ENCODE measurements around the gene SORT1. TPM values are rescaled to one million over a fixed set of nuclear protein-coding genes. Genes with fewer than 3 reads are reported as not detected.
"Not testable (repeated sequence)": the region's sequence is repeated elsewhere in the genome, so short reads cannot be mapped to it uniquely, and the experiment has no call there.

SORT1 gene
- total and polyA plus RNA-seq, 4 donors = 39.0 to 135 (median 57.4) TPM

DNA sequence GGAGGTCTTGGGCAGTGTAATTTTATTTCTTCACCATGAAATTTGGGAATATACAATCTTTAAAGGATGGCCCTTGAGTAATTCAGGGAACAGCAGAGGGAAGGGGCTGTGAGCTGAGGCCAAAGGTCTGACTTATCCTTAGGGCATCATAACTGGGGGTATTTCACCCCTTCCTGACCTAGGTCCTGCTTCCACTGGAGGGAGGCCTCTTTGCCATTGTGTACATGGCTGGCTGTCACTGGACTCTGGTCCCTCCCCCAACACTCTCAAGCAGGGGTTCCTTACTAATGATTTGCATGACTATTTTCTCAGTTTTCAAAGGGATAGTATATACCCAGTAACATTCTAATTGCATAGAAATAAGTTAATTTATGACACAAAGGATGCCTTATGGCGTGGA lies 107.6 kb downstream of the SORT1 start:
- Histone ChIP-seq H3K4me1 (ENCODE audit: control insufficient read depth in 5 of 5, insufficient read depth in 5 of 5, low read length in 5 of 5) (peaks cover 0 to 10% (median 2%) of the 10 kb centered on the region in 5 donors), H3K4me3 (no peak overlapping the region), H3K36me3 (ENCODE audit: control insufficient read depth in 4 of 4, insufficient read depth in 4 of 4, low read length in 4 of 4) (no peaks in the 10 kb centered on the region), H3K27ac (ENCODE audit: low read depth in 1 of 2, low read length in 1 of 2) (no peak overlapping the region), H3K9me3 (ENCODE audit: control insufficient read depth in 4 of 4, insufficient read depth in 3 of 4, low read length in 3 of 4) (no peaks in the 10 kb centered on the region), H3K27me3 (ENCODE audit: control insufficient read depth in 3 of 3, insufficient read depth in 3 of 3, low read length in 2 of 3) (no peaks in the 10 kb centered on the region), H3K9ac (ENCODE audit: insufficient read depth in 1 of 2, low read length in 2 of 2) (no peak overlapping the region)
- whole genome bisulfite sequencing, 2 donors = 96 to 100% methylated on average over 1 of the region's 1 CpG
- ATAC-seq (ENCODE audit: insufficient read depth, low FRiP score) (no peak), DNase-seq (no peak)
- TF ChIP-seq, protein P1, sequence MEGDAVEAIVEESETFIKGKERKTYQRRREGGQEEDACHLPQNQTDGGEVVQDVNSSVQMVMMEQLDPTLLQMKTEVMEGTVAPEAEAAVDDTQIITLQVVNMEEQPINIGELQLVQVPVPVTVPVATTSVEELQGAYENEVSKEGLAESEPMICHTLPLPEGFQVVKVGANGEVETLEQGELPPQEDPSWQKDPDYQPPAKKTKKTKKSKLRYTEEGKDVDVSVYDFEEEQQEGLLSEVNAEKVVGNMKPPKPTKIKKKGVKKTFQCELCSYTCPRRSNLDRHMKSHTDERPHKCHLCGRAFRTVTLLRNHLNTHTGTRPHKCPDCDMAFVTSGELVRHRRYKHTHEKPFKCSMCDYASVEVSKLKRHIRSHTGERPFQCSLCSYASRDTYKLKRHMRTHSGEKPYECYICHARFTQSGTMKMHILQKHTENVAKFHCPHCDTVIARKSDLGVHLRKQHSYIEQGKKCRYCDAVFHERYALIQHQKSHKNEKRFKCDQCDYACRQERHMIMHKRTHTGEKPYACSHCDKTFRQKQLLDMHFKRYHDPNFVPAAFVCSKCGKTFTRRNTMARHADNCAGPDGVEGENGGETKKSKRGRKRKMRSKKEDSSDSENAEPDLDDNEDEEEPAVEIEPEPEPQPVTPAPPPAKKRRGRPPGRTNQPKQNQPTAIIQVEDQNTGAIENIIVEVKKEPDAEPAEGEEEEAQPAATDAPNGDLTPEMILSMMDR (IDR thresholded peaks at IDR 0.05; ENCODE audit: control extremely low read depth, extremely low read depth) = no peak

DNA sequence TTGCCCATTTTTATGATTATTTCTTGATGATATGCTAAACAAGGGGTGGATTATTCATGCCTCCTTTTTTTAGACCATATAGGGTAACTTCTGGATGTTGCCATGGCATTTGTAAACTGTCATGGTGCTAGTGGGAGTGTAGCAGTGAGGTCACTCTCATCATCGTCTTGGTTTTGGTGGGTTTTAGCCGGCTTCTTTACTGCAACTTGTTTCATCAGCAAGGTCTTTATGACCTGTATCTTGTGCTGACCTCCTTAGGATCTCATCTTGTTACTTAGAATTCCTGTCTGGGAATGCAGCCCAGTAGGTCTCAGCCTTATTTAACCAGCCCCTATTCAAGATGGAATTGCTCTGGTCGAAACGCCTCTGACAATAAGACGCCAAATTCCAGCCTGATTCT lies 111.0 kb downstream of the SORT1 start:
- H3K27me3 ChIP-seq (ENCODE audit: control insufficient read depth in 3 of 3, insufficient read depth in 3 of 3, low read length in 2 of 3); H3K36me3 ChIP-seq (ENCODE audit: control insufficient read depth in 4 of 4, insufficient read depth in 4 of 4, low read length in 4 of 4); H3K27ac ChIP-seq (ENCODE audit: low read depth in 1 of 2, low read length in 1 of 2); H3K4me3 ChIP-seq; DNase-seq; H3K9ac ChIP-seq (ENCODE audit: insufficient read depth in 1 of 2, low read length in 2 of 2); H3K9me3 ChIP-seq (ENCODE audit: control insufficient read depth in 4 of 4, insufficient read depth in 3 of 4, low read length in 3 of 4); ATAC-seq (ENCODE audit: insufficient read depth, low FRiP score): not testable (repeated sequence)
- H3K4me1 ChIP-seq (ENCODE audit: control insufficient read depth in 5 of 5, insufficient read depth in 5 of 5, low read length in 5 of 5) = peaks cover 0 to 14% (median 5%) of the 10 kb centered on the region in 5 donors
- 87 to 88% methylated on average over 5 of the region's 5 CpGs for WGBS, 2 donors

DNA sequence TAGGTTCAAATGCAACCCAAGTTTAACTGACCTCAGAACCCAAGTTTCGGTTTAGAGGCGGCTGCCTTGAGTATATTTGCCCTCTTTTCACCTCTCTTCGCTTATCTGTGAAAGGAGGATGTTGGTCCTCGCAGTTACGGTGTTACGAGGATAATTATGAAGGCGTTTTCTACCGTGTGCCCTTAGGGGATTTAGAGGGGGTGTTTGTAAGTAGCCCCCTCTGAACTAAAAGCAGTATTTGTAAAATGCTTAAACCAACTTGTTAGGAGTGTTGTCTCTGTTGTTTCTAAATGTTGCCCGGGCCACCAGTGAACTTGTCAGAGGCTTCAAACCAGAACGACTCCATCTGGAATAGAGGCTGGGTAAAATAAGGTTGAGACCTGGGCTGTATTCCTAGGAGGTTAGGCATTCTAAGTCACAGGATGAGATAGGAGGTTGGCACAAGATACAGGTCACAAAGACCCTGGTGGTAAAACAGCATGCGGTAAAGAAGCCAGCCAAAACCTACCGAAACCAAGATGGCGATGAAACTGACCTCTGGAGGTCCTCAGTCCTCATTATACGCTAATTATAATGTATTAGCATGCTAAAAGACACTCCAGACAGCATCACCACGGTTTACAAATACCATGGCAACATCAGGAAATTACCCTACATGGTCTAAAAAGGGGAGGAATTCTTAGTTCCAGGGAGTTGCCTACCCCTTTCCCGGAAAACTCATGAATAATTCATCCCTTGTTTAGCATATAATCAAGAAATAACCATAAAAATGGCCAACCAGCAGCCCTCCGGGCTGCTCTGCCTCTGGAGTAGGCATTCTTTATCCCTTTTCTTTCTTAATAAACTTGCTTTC lies 113.7 kb downstream of the SORT1 start:
- 46 to 54% methylated on average over 17 of the region's 17 CpGs for WGBS, 2 donors
- ATAC-seq (ENCODE audit: insufficient read depth, low FRiP score) = no peak

More for the DNA sequence above, 113.7 kb downstream of the SORT1 start:
- Histone ChIP-seq H3K4me1 (ENCODE audit: control insufficient read depth in 5 of 5, insufficient read depth in 5 of 5, low read length in 5 of 5) (peaks cover 0 to 22% (median 10%) of the 10 kb centered on the region in 5 donors), H3K9ac (ENCODE audit: insufficient read depth in 1 of 2, low read length in 2 of 2) (peak overlapping the region; percentile 16 to 79), H3K9me3 (ENCODE audit: control insufficient read depth in 4 of 4, insufficient read depth in 3 of 4, low read length in 3 of 4) (no peaks in the 10 kb centered on the region), H3K27ac (ENCODE audit: low read depth in 1 of 2, low read length in 1 of 2) (peak overlapping the region; percentile 50 to 88), H3K27me3 (ENCODE audit: control insufficient read depth in 3 of 3, insufficient read depth in 3 of 3, low read length in 2 of 3) (no peaks in the 10 kb centered on the region), H3K36me3 (ENCODE audit: control insufficient read depth in 4 of 4, insufficient read depth in 4 of 4, low read length in 4 of 4) (peaks cover 0 to 11% (median 5%) of the 10 kb centered on the region in 4 donors), H3K4me3 (peak overlapping the region; percentile 41)
- TF ChIP-seq, protein P1 (IDR thresholded peaks at IDR 0.05; ENCODE audit: control extremely low read depth, extremely low read depth) = no peak
- DNase-seq = no peak
